H9 (cell line): ENCODE measurements around the gene SETBP1. TPM values are rescaled to one million over a fixed set of nuclear protein-coding genes. Genes with fewer than 3 reads are reported as not detected.

Experiments used
- DNase-seq: peaks from one replicate; pipeline ENCODE4 v3.0.0-alpha.2; 2017
- H2AFZ ChIP-seq: one replicate; pipeline ENCODE4 v1.6.1; 2013; ENCODE audit warnings: mild to moderate bottlenecking, low read length, control low read depth, moderate library complexity
- H2AK5ac ChIP-seq: 2 replicates; pipeline ENCODE4 v1.6.1; 2013; ENCODE audit warnings: low read length, control low read depth, mixed read lengths; ENCODE audit not compliant: insufficient read length
- H2BK120ac ChIP-seq: one replicate; pipeline ENCODE4 v1.6.1; 2013; ENCODE audit warnings: low read depth, mild to moderate bottlenecking, low read length, control low read depth, inconsistent platforms; ENCODE audit not compliant: poor library complexity, severe bottlenecking
- H2BK12ac ChIP-seq: 2 replicates; pipeline ENCODE4 v1.6.1; 2013; ENCODE audit warnings: low read length, control low read depth, mixed read lengths, low read depth; ENCODE audit not compliant: insufficient read length
- H2BK15ac ChIP-seq: 2 replicates; pipeline ENCODE4 v1.6.1; 2013; ENCODE audit warnings: low read depth, low read length, control low read depth
- H2BK20ac ChIP-seq: one replicate; pipeline ENCODE4 v1.6.1; 2013; ENCODE audit warnings: low read depth, mild to moderate bottlenecking, low read length, control low read depth, inconsistent platforms; ENCODE audit not compliant: poor library complexity, severe bottlenecking
- H2BK5ac ChIP-seq: 2 replicates; pipeline ENCODE4 v1.6.1; 2013; ENCODE audit warnings: low read length, control low read depth, mixed read lengths; ENCODE audit not compliant: insufficient read length
- H3K14ac ChIP-seq: 2 replicates; pipeline ENCODE4 v1.6.1; 2013; ENCODE audit warnings: low read length, control low read depth; ENCODE audit not compliant: insufficient read depth
- H3K18ac ChIP-seq: 2 replicates; pipeline ENCODE4 v1.6.1; 2013; ENCODE audit warnings: low read depth, mild to moderate bottlenecking, mixed read lengths, low read length, control low read depth; ENCODE audit not compliant: insufficient read length
- H3K23ac ChIP-seq: 2 replicates; pipeline ENCODE4 v1.6.1; 2013; ENCODE audit warnings: low read length, control low read depth, mixed read lengths, low read depth; ENCODE audit not compliant: insufficient read length
- H3K23me2 ChIP-seq: 2 replicates; pipeline ENCODE4 v1.6.1; 2013; ENCODE audit warnings: low read depth, mild to moderate bottlenecking, mixed read lengths, low read length, control low read depth; ENCODE audit not compliant: insufficient read length, poor library complexity, severe bottlenecking
- H3K27ac ChIP-seq: 2 replicates; pipeline ENCODE4 v1.5.1; 2013; ENCODE audit warnings: low read length, control low read depth, mixed read lengths, low read depth; ENCODE audit not compliant: insufficient read length
- H3K27me3 ChIP-seq: 2 replicates; pipeline ENCODE4 v1.6.1; 2013; ENCODE audit warnings: low read length, control low read depth, inconsistent platforms; ENCODE audit not compliant: insufficient read depth
- H3K4ac ChIP-seq: 2 replicates; pipeline ENCODE4 v1.6.1; 2013; ENCODE audit warnings: low read depth, mild to moderate bottlenecking, control low read depth, inconsistent platforms, low read length, moderate library complexity
- H3K4me1 ChIP-seq: 2 replicates; pipeline ENCODE4 v1.6.1; 2013; ENCODE audit warnings: low read length, control low read depth, inconsistent platforms; ENCODE audit not compliant: insufficient read depth
- H3K4me2 ChIP-seq: 2 replicates; pipeline ENCODE4 v1.6.1; 2013; ENCODE audit warnings: low read length, control low read depth, mixed read lengths; ENCODE audit not compliant: insufficient read length, insufficient read depth
- H3K56ac ChIP-seq: 2 replicates; pipeline ENCODE4 v1.6.1; 2013; ENCODE audit warnings: low read depth, mild to moderate bottlenecking, mixed read lengths, low read length, control low read depth; ENCODE audit not compliant: insufficient read length
- H3K79me1 ChIP-seq: 2 replicates; pipeline ENCODE4 v1.6.1; 2013; ENCODE audit warnings: low read depth, mild to moderate bottlenecking, moderate library complexity, low read length, control low read depth, inconsistent platforms; ENCODE audit not compliant: insufficient read depth, poor library complexity, severe bottlenecking
- H3K79me2 ChIP-seq: 2 replicates; pipeline ENCODE4 v1.6.1; 2013; ENCODE audit warnings: low read length, control low read depth, inconsistent platforms; ENCODE audit not compliant: insufficient read depth
- H3K9ac ChIP-seq: 2 replicates; pipeline ENCODE4 v1.6.1; 2013; ENCODE audit warnings: low read length, control low read depth, mixed read lengths; ENCODE audit not compliant: insufficient read length; ENCODE audit errors: extremely low read depth
- H3K9me3 ChIP-seq: one replicate; pipeline ENCODE4 v1.6.1; 2013; ENCODE audit warnings: low read depth, low read length, inconsistent platforms; ENCODE audit not compliant: control insufficient read depth
- H3T11ph ChIP-seq: one replicate; pipeline ENCODE4 v1.6.1; 2013; ENCODE audit warnings: mild to moderate bottlenecking, low read length, control low read depth, inconsistent platforms
- H4K20me1 ChIP-seq: one replicate; pipeline ENCODE4 v1.6.1; 2013; ENCODE audit not compliant: control insufficient read depth, insufficient read length, insufficient read depth
- H4K5ac ChIP-seq: 2 replicates; pipeline ENCODE4 v1.6.1; 2013; ENCODE audit warnings: low read depth, mild to moderate bottlenecking, mixed read lengths, low read length, control low read depth; ENCODE audit not compliant: insufficient read length
- H4K8ac ChIP-seq: replicated peaks from 2 replicates; pipeline ENCODE4 v1.6.1; 2013; ENCODE audit warnings: low read length, control low read depth, mixed read lengths, low read depth; ENCODE audit not compliant: insufficient read length
- H4K91ac ChIP-seq: 2 replicates; pipeline ENCODE4 v1.6.1; 2013; ENCODE audit warnings: low read depth, mild to moderate bottlenecking, moderate library complexity, mixed read lengths, low read length, control low read depth; ENCODE audit not compliant: insufficient read length
- H3K27ac Mint-ChIP-seq, 3 experiments: 2 replicates in 2 of 3; 3 replicates in 1 of 3; pipeline ENCODE4 v1.8.0; 2020 to 2021; ENCODE audit warnings: mixed read lengths in 3 of 3, mild to moderate bottlenecking in 1 of 3, moderate library complexity in 1 of 3
- H3K27me3 Mint-ChIP-seq: 2 replicates; pipeline ENCODE4 v1.8.0; 2021; ENCODE audit warnings: low read depth, mild to moderate bottlenecking, moderate library complexity, mixed read lengths
- H3K36me3 Mint-ChIP-seq, 3 experiments: 2 replicates in 2 of 3; 3 replicates in 1 of 3; pipeline ENCODE4 v1.8.0; 2020 to 2021; ENCODE audit warnings: low read depth in 3 of 3, mixed read lengths in 3 of 3; ENCODE audit not compliant: insufficient read depth in 1 of 3
- H3K4me1 Mint-ChIP-seq, 2 experiments: 2 replicates each; pipeline ENCODE4 v1.8.0; 2020; ENCODE audit warnings: mixed read lengths in 2 of 2
- H3K4me3 Mint-ChIP-seq, 2 experiments: 2 replicates in 1 of 2; 3 replicates in 1 of 2; pipeline ENCODE4 v1.8.0; 2020 to 2021; ENCODE audit warnings: mild to moderate bottlenecking in 2 of 2, mixed read lengths in 2 of 2, moderate library complexity in 1 of 2
- H3K9me3 Mint-ChIP-seq, 2 experiments: 2 replicates in 1 of 2; 3 replicates in 1 of 2; pipeline ENCODE4 v1.8.0; 2020; ENCODE audit warnings: mild to moderate bottlenecking in 2 of 2, mixed read lengths in 2 of 2, moderate library complexity in 1 of 2
- WGBS: extraction: QIAGEN DNeasy Blood & Tissue Kit; methylation state at CpG from one replicate; pipeline ENCODE4 v1.1.7; 2013; ENCODE audit warnings: missing lambda C conversion rate, low lambda C conversion rate, mixed read lengths; ENCODE audit not compliant: insufficient read length; ENCODE audit errors: extremely low coverage; 5-methylcytosine and 5-hydroxymethylcytosine counted together
- total RNA-seq: library from RNA; stranded (reverse); gene quantifications from 2 replicates; pipeline ENCODE4 v1.2.1, GENCODE V29; 2021
- TF ChIP-seq, protein P1 (sequence below): fragments of 200-600 bp; sonication (generic); conservative IDR thresholded peaks from 3 replicates; pipeline ENCODE4 v1.8.0; 2021; ENCODE audit warnings: antibody characterized with exemption, mild to moderate bottlenecking

The SETBP1 gene
- total RNA-seq, 1 experiment from 2014 or later, result 4.6 TPM

DNA sequence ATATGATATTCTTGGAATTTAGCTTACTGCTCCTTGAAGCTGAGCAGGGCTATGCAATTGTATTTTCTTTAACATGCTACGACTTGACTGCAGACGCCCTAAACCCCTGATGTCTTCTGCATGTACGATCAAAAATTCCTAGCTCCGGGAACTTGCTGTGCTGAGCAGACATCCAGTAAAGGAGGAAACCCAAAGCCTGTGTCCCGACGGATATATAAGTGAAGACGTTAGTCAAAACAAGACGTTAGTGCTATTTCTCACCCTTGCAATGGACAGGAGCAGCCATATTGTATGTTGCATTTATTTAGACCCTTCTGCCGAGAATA, 51.5 kb downstream of the SETBP1 start:
- Histone ChIP-seq H3K23ac (no peak overlapping the region), H3K27me3 (no peaks in the 10 kb centered on the region), H3K23me2 (no peaks in the 10 kb centered on the region), H2BK12ac (no peak overlapping the region), H2BK5ac (no peak overlapping the region), H3K79me2 (no peaks in the 10 kb centered on the region), H4K20me1 (no peaks in the 10 kb centered on the region), H4K8ac (no peak overlapping the region), H4K5ac (no peak overlapping the region), H3K79me1 (no peaks in the 10 kb centered on the region), H4K91ac (no peak overlapping the region), H2AFZ (no peak overlapping the region), H2AK5ac (no peak overlapping the region), H3K18ac (no peak overlapping the region), H3K27ac (no peak overlapping the region), H3K9me3 (no peaks in the 10 kb centered on the region), H2BK15ac (no peak overlapping the region), H3K9ac (no peak overlapping the region), H3T11ph (no peak overlapping the region), H3K56ac (no peak overlapping the region), H3K4me1 (peaks cover 7% of the 10 kb centered on the region; the same call in 1 of the 2 replicates), H3K4ac (no peak overlapping the region), H3K4me2 (no peak overlapping the region), H2BK20ac (no peak overlapping the region), H2BK120ac (no peak overlapping the region), H3K14ac (no peak overlapping the region)
- no peak for DNase-seq
- H3K27me3 Mint-ChIP-seq, result no peaks in the 10 kb centered on the region
- H3K4me3 Mint-ChIP-seq, result no peak overlapping the region
- H3K4me1 Mint-ChIP-seq, result peaks cover 17 to 29% of the 10 kb centered on the region in 2 experiments
- whole genome bisulfite sequencing, result no CpG with 5 or more reads among the region's 9 CpGs
- TF ChIP-seq, protein P1, sequence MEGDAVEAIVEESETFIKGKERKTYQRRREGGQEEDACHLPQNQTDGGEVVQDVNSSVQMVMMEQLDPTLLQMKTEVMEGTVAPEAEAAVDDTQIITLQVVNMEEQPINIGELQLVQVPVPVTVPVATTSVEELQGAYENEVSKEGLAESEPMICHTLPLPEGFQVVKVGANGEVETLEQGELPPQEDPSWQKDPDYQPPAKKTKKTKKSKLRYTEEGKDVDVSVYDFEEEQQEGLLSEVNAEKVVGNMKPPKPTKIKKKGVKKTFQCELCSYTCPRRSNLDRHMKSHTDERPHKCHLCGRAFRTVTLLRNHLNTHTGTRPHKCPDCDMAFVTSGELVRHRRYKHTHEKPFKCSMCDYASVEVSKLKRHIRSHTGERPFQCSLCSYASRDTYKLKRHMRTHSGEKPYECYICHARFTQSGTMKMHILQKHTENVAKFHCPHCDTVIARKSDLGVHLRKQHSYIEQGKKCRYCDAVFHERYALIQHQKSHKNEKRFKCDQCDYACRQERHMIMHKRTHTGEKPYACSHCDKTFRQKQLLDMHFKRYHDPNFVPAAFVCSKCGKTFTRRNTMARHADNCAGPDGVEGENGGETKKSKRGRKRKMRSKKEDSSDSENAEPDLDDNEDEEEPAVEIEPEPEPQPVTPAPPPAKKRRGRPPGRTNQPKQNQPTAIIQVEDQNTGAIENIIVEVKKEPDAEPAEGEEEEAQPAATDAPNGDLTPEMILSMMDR, result no peak
- H3K27ac Mint-ChIP-seq, result no peak overlapping the region
- H3K9me3 Mint-ChIP-seq, result no peaks in the 10 kb centered on the region
- no peaks in the 10 kb centered on the region; a peak in 2 of 7 replicates for H3K36me3 Mint-ChIP-seq
